ENCODE results near the gene C21orf91. TPM values are rescaled to one million over a fixed set of nuclear protein-coding genes. Genes with fewer than 3 reads are reported as not detected.

C21orf91 gene
- total RNA-seq, 2 experiments from 2014 or later, result 51.8 to 57.9 TPM

DNA sequence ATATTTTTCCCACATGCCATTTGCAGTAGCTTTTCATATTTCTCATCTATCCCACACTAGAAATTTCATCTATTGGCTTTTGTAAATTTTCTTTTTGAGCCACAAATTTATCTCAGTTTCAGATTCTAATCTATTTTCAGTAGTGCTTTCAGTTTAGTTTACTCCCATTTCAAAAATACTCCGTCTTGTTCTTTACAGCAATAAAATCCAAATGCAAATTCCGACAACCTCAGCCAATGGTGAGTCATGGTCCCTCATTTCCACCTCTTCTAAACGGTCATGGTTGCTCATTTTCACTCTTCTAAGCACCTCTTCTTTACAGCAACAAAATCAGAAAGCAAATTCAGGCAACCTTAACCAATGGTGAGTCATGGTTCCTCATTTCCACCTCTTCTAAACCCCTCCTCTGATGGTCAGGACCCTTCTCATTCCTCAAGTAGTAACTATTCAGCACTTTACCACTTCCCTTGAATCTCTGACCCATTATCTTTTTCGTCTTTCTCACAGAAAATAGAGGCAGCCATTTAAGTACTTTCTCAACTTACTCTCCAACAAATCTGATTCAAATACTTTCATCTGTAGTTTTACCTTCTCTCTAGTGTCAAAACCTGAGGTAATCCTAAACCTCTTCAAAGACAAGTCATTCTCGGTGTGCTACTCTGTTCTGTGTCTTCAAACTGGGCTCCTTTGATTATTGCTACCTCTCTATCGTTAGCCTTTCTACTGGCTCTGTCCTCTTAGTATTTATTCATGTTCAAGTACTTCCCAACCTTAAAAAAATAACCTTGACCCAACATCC, 34.4 kb downstream of the C21orf91 start:
- peaks cover 97% of the 10 kb centered on the region for H3K4me1 Mint-ChIP-seq (ENCODE audit: low read depth)
- H3K9me3 Mint-ChIP-seq (ENCODE audit: insufficient read depth), result peaks cover 4% of the 10 kb centered on the region
- DNase-seq (peak; percentile 52), ATAC-seq (peak; percentile 35)
- peaks cover 77% of the 10 kb centered on the region for H3K36me3 Mint-ChIP-seq (ENCODE audit: low read depth)
- CTCF ChIA-PET, result interaction anchor here (1.1 to 1.7 kb wide), 8 partner anchors 9 to 36 kb away, joined by 4 to 12 read pairs (median 6); partner anchors contain the start of gene C21orf91
- H3K27ac Mint-ChIP-seq, result peak overlapping the region; percentile 90
- H3K27me3 Mint-ChIP-seq (ENCODE audit: low read depth), result no peaks in the 10 kb centered on the region
- peak overlapping the region; percentile 48 for H3K4me3 Mint-ChIP-seq
- POLR2A ChIA-PET, result interaction anchor here (1.4 to 2.0 kb wide), 2 partner anchors 9 to 34 kb away, joined by 6 to 31 read pairs; partner anchors contain the start of gene C21orf91

DNA sequence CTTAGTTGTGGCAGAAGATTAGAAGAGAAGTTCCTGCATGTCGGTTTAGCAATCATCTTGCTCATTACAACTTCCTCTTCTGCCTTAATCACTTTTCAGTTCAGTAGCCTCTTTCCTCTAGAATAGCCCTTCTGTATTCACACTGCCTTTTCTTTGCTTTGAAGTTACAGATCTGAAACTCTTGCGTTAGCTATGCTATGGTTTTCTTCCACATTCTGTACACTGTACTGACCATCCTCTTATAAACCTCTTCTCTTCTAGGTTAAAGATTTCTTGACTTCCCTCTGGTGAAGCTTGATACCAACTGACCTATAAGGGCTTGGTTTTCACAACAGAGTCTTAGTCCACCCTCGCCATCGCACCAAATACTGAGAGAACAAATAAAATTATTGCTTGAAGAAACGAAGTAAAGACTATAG, 35.0 kb downstream of the C21orf91 start:
- Mint-ChIP-seq H3K27me3 (ENCODE audit: low read depth) (no peaks in the 10 kb centered on the region), H3K27ac (peak overlapping the region; percentile 90), H3K36me3 (ENCODE audit: low read depth) (peaks cover 81% of the 10 kb centered on the region), H3K9me3 (ENCODE audit: insufficient read depth) (peaks cover 4% of the 10 kb centered on the region), H3K4me3 (peak overlapping the region; percentile 48), H3K4me1 (ENCODE audit: low read depth) (peaks cover 97% of the 10 kb centered on the region)
- peak; percentile 37 for ATAC-seq
- ChIA-PET POLR2A (interaction anchor here (1.0 to 2.0 kb wide), 4 partner anchors 9 to 35 kb away, joined by 3 to 31 read pairs (median 6); partner anchors contain the start of gene C21orf91), CTCF (interaction anchor here (0.7 to 1.7 kb wide), 11 partner anchors 9 to 103 kb away, joined by 3 to 12 read pairs (median 4); partner anchors contain the start of gene C21orf91)
- no peak for DNase-seq

DNA sequence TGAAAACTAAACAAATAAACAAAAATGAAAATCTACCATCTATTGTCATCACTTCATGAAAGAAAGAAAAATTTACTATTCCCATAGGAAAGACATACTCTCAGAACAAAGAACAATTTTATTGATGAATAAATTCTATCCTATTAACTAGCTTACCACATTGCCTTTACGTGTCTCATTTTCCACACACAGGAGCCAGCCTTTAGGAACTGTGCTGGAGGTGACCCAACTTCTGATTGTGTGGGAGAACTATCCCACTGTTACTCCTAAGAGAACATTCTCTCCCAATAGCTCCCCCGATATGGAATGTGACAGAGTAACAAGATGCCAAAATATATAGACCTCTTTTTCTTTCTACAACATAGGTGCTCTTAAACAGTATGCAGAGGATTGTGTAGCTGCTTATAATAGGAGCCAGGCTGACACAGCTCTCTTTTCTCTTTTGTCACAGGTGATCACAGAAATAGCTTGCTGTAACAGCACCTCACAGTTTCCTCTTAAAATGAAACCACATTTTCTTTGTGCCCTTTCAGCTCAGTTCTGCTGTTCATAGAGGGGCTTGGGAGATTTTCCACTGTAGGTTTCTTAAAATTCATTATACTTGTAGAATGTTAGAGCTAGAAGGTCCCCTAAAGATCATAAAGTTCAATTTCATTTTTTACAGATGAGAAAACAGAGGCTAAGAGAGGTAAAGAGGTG, 35.5 kb downstream of the C21orf91 start:
- ChIA-PET POLR2A (interaction anchor here (0.7 to 2.0 kb wide), 6 partner anchors 8 to 35 kb away, joined by 3 to 31 read pairs (median 4); partner anchors contain the start of gene C21orf91), CTCF (interaction anchor here (0.7 to 1.7 kb wide), 11 partner anchors 10 to 103 kb away, joined by 3 to 12 read pairs (median 4); partner anchors contain the start of gene C21orf91)
- Mint-ChIP-seq H3K27me3 (ENCODE audit: low read depth) (no peaks in the 10 kb centered on the region), H3K27ac (peak overlapping the region; percentile 90), H3K9me3 (ENCODE audit: insufficient read depth) (peaks cover 4% of the 10 kb centered on the region), H3K4me3 (peak overlapping the region; percentile 48), H3K36me3 (ENCODE audit: low read depth) (peaks cover 84% of the 10 kb centered on the region), H3K4me1 (ENCODE audit: low read depth) (peaks cover 99% of the 10 kb centered on the region)
- DNase-seq (peak; percentile 67), ATAC-seq (peak; percentile 63)

DNA sequence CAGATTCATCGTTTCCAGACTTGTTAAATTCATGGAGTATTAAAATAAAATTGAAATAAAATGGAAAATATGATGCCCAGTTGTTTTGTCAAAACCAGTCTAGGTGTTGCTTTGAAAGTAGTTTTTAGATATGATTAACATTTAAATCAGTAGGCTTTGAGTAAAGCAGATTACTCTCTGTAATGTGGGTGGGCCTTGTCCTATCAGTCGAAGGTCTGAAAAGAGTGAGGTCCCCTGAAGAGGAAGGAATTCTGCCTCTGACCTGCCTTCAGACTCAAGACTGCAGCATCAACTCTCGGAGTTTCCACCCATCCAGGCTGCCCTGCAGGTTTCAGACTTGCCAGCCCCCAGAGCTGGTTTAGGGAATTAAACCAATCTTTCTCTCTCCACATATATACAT, 36.2 kb downstream of the C21orf91 start:
- DNase-seq (no peak), ATAC-seq (no peak)
- POLR2A ChIA-PET, result interaction anchor here (1.0 to 2.0 kb wide), 3 partner anchors 11 to 36 kb away, joined by 3 to 31 read pairs (median 6); partner anchors contain the start of gene C21orf91
- peaks cover 92% of the 10 kb centered on the region for H3K4me1 Mint-ChIP-seq (ENCODE audit: low read depth)
- H3K4me3 Mint-ChIP-seq, result peak overlapping the region; percentile 48
- peaks cover 78% of the 10 kb centered on the region for H3K36me3 Mint-ChIP-seq (ENCODE audit: low read depth)
- CTCF ChIA-PET, result interaction anchor here (1.3 to 1.7 kb wide), 3 partner anchors 28 to 86 kb away, joined by 3 to 6 read pairs (median 4); no protein-coding TSS in a partner anchor
- peaks cover 4% of the 10 kb centered on the region for H3K9me3 Mint-ChIP-seq (ENCODE audit: insufficient read depth)
- H3K27ac Mint-ChIP-seq, result peak overlapping the region; percentile 90
- no peaks in the 10 kb centered on the region for H3K27me3 Mint-ChIP-seq (ENCODE audit: low read depth)

DNA sequence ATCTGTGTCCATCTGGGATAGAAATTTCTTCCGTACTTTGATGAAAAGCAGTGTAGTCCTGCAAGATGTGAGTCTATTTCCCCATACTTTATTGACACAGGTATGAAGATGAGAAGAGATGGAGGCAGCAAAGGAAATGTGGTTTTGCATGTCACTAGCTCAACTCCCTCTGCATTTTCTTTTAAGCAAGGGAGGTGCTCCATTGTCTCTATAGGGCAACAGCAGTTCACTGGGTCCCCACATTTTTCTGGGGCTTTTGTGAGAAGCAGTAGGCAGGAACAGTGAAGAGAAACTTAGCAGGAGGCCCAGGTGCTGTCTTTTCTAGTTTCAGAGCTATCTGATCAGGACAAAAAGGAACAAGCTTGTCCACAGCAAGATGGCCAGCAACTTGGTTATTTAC, 37.1 kb downstream of the C21orf91 start:
- Mint-ChIP-seq H3K27ac (peak overlapping the region; percentile 82), H3K27me3 (ENCODE audit: low read depth) (no peaks in the 10 kb centered on the region), H3K36me3 (ENCODE audit: low read depth) (peaks cover 74% of the 10 kb centered on the region), H3K9me3 (ENCODE audit: insufficient read depth) (peaks cover 4% of the 10 kb centered on the region), H3K4me3 (peak overlapping the region; percentile 34), H3K4me1 (ENCODE audit: low read depth) (peaks cover 91% of the 10 kb centered on the region)
- ChIA-PET CTCF (interaction anchor here (1.0 to 3.2 kb wide), 10 partner anchors 9 to 170 kb away, joined by 3 to 21 read pairs (median 4); no protein-coding TSS in a partner anchor), POLR2A (interaction anchor here (1.2 to 2.2 kb wide), 3 partner anchors 9 to 37 kb away, joined by 3 to 19 read pairs (median 11); partner anchors contain the start of gene C21orf91)
- ATAC-seq (no peak), DNase-seq (peak; percentile 46)

DNA sequence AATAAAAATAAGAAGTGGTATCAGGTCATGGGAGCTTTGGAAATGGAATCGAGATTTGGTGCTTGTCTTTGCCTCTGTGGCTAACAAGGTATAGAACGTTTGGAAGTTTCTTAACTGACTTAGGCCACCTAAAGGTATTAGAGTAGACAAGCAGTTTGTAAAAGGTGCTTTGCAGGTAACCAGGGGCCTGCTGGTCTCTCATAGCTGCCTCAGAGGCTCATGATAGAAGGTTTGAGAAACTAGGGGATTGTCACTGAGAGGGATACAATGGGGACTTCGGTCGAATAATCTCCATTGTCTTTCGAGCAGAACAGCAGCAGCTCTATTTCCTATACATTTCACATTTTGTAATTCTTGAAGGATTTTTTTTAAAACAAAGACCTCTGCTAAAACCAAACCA, 37.6 kb downstream of the C21orf91 start:
- POLR2A ChIA-PET, result interaction anchor here (0.8 to 2.2 kb wide), 5 partner anchors 9 to 37 kb away, joined by 3 to 19 read pairs (median 4); partner anchors contain the start of gene C21orf91
- Mint-ChIP-seq H3K9me3 (ENCODE audit: insufficient read depth) (peaks cover 4% of the 10 kb centered on the region), H3K36me3 (ENCODE audit: low read depth) (peaks cover 73% of the 10 kb centered on the region)

DNA sequence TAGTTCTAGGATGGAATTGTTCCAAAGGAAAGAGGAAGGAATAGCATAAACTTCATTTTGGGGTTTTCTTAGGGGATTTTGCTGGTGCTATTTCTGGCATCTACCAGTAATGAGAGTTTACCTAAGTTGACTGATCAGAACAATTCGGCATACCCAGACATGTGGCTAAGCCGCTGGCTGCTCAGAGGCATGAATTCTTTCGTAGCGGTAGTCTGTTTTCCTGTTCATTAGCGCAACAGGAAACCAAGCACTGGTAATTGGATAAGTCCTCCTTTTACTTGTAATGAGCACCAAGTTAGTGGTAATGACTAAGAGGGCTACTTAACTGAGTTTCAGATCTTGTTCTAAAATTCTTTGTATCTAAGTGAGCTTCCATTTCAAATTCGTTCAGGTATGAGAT, 38.6 kb downstream of the C21orf91 start:
- H3K36me3 Mint-ChIP-seq (ENCODE audit: low read depth), result peaks cover 68% of the 10 kb centered on the region
- H3K27ac Mint-ChIP-seq, result peak overlapping the region; percentile 82

More for the DNA sequence above, 37.6 kb downstream of the C21orf91 start:
- ATAC-seq (no peak), DNase-seq (no peak)
- H3K27me3 Mint-ChIP-seq (ENCODE audit: low read depth), result no peaks in the 10 kb centered on the region
- H3K27ac Mint-ChIP-seq, result peak overlapping the region; percentile 82
- peaks cover 90% of the 10 kb centered on the region for H3K4me1 Mint-ChIP-seq (ENCODE audit: low read depth)
- H3K4me3 Mint-ChIP-seq, result peak overlapping the region; percentile 34
- CTCF ChIA-PET, result interaction anchor here (0.8 to 3.2 kb wide), 15 partner anchors 10 to 170 kb away, joined by 3 to 21 read pairs (median 4); no protein-coding TSS in a partner anchor

DNA sequence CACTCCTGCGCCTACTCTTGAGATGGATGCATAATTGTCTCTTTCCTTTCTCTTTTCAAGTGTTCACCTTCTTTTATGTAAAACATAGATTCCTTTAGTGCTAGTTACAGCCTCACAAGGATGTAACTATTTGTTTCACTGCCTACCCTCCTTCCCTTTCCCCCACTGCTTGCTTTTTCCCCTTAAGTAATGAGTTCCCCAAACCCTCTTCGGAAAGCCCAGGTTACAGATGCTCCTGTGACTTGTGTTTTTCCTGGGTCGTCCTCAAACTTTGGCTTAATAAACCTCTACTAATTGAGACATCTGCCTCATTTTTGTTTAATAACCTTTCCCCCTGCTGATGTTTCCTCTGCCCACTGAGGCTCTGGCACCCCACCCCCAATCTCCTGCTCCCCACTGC, 39.2 kb downstream of the C21orf91 start:
- no peaks in the 10 kb centered on the region for H3K9me3 Mint-ChIP-seq (ENCODE audit: insufficient read depth)
- peak overlapping the region; percentile 82 for H3K27ac Mint-ChIP-seq
- ATAC-seq (no peak), DNase-seq (no peak)
- H3K36me3 Mint-ChIP-seq (ENCODE audit: low read depth), result peaks cover 63% of the 10 kb centered on the region
- no peaks in the 10 kb centered on the region for H3K27me3 Mint-ChIP-seq (ENCODE audit: low read depth)
- ChIA-PET CTCF (interaction anchor here (3.2 kb wide), 1 partner anchor 91 kb away, joined by 21 read pairs; no protein-coding TSS in a partner anchor), POLR2A (interaction anchor here (1.2 to 1.4 kb wide), 2 partner anchors 82 to 169 kb away, joined by 3 to 4 read pairs; no protein-coding TSS in a partner anchor)
- peak overlapping the region; percentile 49 for H3K4me3 Mint-ChIP-seq
- H3K4me1 Mint-ChIP-seq (ENCODE audit: low read depth), result peaks cover 90% of the 10 kb centered on the region

More for the DNA sequence above, 38.6 kb downstream of the C21orf91 start:
- H3K27me3 Mint-ChIP-seq (ENCODE audit: low read depth), result no peaks in the 10 kb centered on the region
- POLR2A ChIA-PET, result interaction anchor here (0.7 to 2.2 kb wide), 7 partner anchors 12 to 170 kb away, joined by 3 to 19 read pairs (median 4); partner anchors contain the start of gene C21orf91
- H3K4me3 Mint-ChIP-seq, result peak overlapping the region; percentile 49
- H3K9me3 Mint-ChIP-seq (ENCODE audit: insufficient read depth), result no peaks in the 10 kb centered on the region
- ATAC-seq (peak; percentile 34), DNase-seq (peak; percentile 63)
- CTCF ChIA-PET, result interaction anchor here (0.8 to 3.2 kb wide), 10 partner anchors 11 to 169 kb away, joined by 3 to 21 read pairs (median 3); no protein-coding TSS in a partner anchor
- H3K4me1 Mint-ChIP-seq (ENCODE audit: low read depth), result peaks cover 90% of the 10 kb centered on the region

DNA sequence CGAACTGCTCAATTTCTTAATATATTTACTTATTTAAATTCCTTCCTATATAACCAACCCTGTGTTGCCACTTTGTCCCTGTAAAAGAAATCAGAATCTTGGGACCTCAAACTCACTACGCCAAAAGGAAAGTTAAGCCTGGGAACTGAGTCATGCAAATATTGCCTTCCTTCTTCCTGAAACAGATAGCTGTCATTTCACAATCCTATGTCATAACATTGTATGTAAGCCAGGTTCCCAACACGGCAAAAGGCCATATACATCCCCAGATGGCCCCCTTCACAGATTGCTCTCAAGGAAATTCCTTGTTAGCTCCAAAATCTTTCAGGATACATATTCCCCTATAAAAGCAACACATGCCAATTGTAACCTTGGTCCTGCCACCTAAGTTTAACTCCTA, 39.7 kb downstream of the C21orf91 start:
- peaks cover 62% of the 10 kb centered on the region for H3K36me3 Mint-ChIP-seq (ENCODE audit: low read depth)
- POLR2A ChIA-PET, result interaction anchor here (1.2 kb wide), 1 partner anchor 169 kb away, joined by 3 read pairs; no protein-coding TSS in a partner anchor
- H3K4me1 Mint-ChIP-seq (ENCODE audit: low read depth), result peaks cover 89% of the 10 kb centered on the region

DNA sequence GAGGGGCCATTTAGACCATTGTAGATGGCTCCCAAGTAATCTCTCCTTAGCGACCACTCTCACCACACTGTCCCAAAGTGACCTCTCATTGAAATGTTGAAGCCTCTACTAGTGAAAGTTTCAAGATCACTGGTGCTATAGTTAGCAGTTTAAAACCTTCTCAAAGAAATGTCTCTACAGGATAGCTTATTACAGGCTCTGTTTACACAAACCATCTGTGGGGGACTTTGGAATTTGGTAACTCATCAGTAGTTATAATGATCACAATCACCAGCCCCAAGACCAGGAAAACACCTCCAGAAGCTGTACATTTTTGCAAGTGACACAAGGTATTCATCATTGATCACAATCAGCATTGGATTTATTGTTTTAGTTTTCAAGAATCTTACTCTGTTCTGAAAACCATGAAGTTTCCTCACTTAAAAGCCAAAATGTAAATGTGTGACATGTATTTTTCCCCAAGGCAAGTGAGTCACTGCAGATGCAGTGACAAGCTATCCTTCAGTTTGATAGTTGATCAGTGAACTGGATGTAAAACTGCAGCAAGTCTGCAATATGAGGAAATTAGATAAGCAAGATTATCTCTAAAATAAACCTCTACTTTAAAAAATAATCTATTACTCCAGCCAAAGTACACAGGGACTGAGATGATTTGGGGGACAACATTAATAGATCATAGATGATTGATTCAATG, 41.9 kb downstream of the C21orf91 start:
- POLR2A ChIA-PET, result interaction anchor here (1.1 to 1.2 kb wide), 3 partner anchors 18 to 43 kb away, joined by 3 to 4 read pairs (median 4); no protein-coding TSS in a partner anchor
- H3K27ac Mint-ChIP-seq, result no peak overlapping the region
- CTCF ChIA-PET, result interaction anchor here (1.1 kb wide), 1 partner anchor 88 kb away, joined by 4 read pairs; no protein-coding TSS in a partner anchor
- ATAC-seq (no peak), DNase-seq (no peak)
- peaks cover 75% of the 10 kb centered on the region for H3K4me1 Mint-ChIP-seq (ENCODE audit: low read depth)
- H3K36me3 Mint-ChIP-seq (ENCODE audit: low read depth), result peaks cover 66% of the 10 kb centered on the region
- H3K9me3 Mint-ChIP-seq (ENCODE audit: insufficient read depth), result peaks cover 9% of the 10 kb centered on the region
- no peak overlapping the region for H3K4me3 Mint-ChIP-seq
- H3K27me3 Mint-ChIP-seq (ENCODE audit: low read depth), result no peaks in the 10 kb centered on the region

More for the DNA sequence above, 39.7 kb downstream of the C21orf91 start:
- no peak overlapping the region for H3K4me3 Mint-ChIP-seq
- peaks cover under 1% of the 10 kb centered on the region for H3K9me3 Mint-ChIP-seq (ENCODE audit: insufficient read depth)
- no peaks in the 10 kb centered on the region for H3K27me3 Mint-ChIP-seq (ENCODE audit: low read depth)
- CTCF ChIA-PET, result interaction anchor here (3.2 kb wide), 1 partner anchor 90 kb away, joined by 21 read pairs; no protein-coding TSS in a partner anchor
- ATAC-seq, result no peak
- no peak for DNase-seq
- H3K27ac Mint-ChIP-seq, result peak overlapping the region; percentile 82

Measured in activated CD8-positive, alpha-beta T cell treated with anti-CD3 and anti-CD28 coated beads, Interleukin-2, amount 10 ng/mL, durations not matched to agents 7 days and 5 days (primary cell).